Suprapubic skin (tissue), 4 donors: ENCODE results near the gene LPAR1. TPM values are rescaled to one million over a fixed set of nuclear protein-coding genes. Genes with fewer than 3 reads are reported as not detected.

Source experiments
- DNase-seq, 2 donors: peaks; one replicate each; pipeline ENCODE4 v3.0.0-alpha.2; 2019; ENCODE audit warnings: low spot score in 2 of 2
- H3K27ac ChIP-seq: fragments of 200-600 bp; sonication (generic); one replicate; pipeline ENCODE4 v1.5.1; 2019
- H3K27me3 ChIP-seq: fragments of 200-600 bp; sonication (generic); one replicate; pipeline ENCODE4 v1.5.1; 2019
- H3K36me3 ChIP-seq: fragments of 200-600 bp; sonication (generic); one replicate; pipeline ENCODE4 v1.5.1; 2019
- H3K4me1 ChIP-seq: fragments of 200-600 bp; sonication (generic); one replicate; pipeline ENCODE4 v1.5.1; 2019
- H3K4me3 ChIP-seq: fragments of 200-600 bp; sonication (generic); one replicate; pipeline ENCODE4 v1.5.1; 2019; ENCODE audit warnings: mild to moderate bottlenecking
- H3K9me3 ChIP-seq: fragments of 200-600 bp; sonication (generic); one replicate; pipeline ENCODE4 v1.5.1; 2019
- CTCF ChIP-seq, 2 donors: fragments of 200-600 bp in 1 of 2; fragments of 450-650 bp in 1 of 2; sonication (generic) in 1 of 2; IDR thresholded peaks; one replicate each; pipeline ENCODE4 v1.5.1; 2016 to 2019; ENCODE audit warnings: antibody characterized with exemption in 2 of 2, mild to moderate bottlenecking in 1 of 2, moderate library complexity in 1 of 2
- EP300 ChIP-seq: sonication (generic); formaldehyde crosslinking; IDR thresholded peaks from one replicate; pipeline ENCODE4 v1.6.1; 2017; ENCODE audit warnings: antibody characterized with exemption
- POLR2A ChIP-seq, 2 donors: fragments of 450-650 bp; IDR thresholded peaks; one replicate each; pipeline ENCODE4 v1.6.1; 2017; ENCODE audit warnings: antibody characterized with exemption in 2 of 2, mild to moderate bottlenecking in 2 of 2, moderate library complexity in 2 of 2
- POLR2AphosphoS5 ChIP-seq, 3 donors: sonication (generic); formaldehyde crosslinking; IDR thresholded peaks; one replicate each; pipeline ENCODE4 v1.6.1; 2017; ENCODE audit warnings: antibody characterized with exemption in 3 of 3
- WGBS: methylation state at CpG from one replicate; pipeline ENCODE4 v1.1.5; 2018; 5-methylcytosine and 5-hydroxymethylcytosine counted together
- total RNA-seq, 4 donors: library from RNA; depleted of rRNA; stranded (reverse); fragments of >200 nt; gene quantifications; one replicate each; pipeline ENCODE4 v1.1.0, GENCODE V29; 2016

LPAR1 gene
- total RNA-seq, 4 donors from 2014 or later: 16.2 to 65.8 (median 23.5) TPM

DNA sequence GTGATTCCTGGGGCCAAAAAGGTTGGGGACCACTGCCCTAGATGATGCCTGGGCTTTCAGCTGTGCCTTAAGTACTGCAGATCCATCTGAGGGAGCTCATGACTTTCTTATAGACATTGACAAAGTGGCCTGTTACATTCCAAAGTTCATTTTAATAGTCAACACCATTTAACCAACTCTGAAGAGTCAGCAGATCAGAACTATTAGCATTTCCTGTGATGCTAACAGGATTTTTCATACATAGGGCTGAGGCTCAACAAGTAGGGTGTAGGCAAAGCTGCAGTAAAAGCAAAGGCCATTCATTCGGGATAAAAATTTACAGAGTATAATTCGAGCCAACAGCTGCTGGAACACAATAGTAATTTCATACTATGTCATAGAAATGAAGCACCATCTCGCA lies 105.4 kb downstream of the LPAR1 start:
- Histone ChIP-seq H3K36me3 (no peaks in the 10 kb centered on the region), H3K27ac (no peak overlapping the region), H3K4me1 (peaks cover 11% of the 10 kb centered on the region), H3K4me3 (no peak overlapping the region), H3K27me3 (no peaks in the 10 kb centered on the region), H3K9me3 (no peaks in the 10 kb centered on the region)
- no peak for DNase-seq
- WGBS: 76% methylated on average over 3 of the region's 3 CpGs
- TF ChIP-seq EP300 (no peak), POLR2AphosphoS5 (IDR thresholded peaks at IDR 0.05) (no peak), POLR2A (IDR thresholded peaks at IDR 0.05) (no peak), CTCF (IDR thresholded peaks at IDR 0.05) (no peak)

DNA sequence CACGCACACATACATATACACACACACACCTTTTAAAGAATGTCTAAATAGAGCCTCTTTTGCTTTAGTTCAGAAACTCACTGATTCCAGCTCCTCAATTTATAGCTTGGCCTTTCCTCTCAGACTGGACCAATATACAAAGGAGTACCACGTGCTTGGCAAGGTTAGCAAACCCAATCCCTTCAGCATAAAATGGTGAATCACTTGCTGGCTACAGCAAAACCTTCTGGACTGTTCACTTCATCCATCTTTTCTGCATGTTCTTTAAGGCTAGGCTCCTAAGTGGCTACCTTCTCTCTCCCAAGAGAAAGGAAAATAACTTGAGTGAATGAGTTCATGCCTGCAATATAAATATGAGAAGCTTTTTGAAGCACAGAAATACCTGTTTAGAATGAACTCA lies 109.7 kb downstream of the LPAR1 start:
- H3K27ac ChIP-seq: no peak overlapping the region
- TF ChIP-seq CTCF (IDR thresholded peaks at IDR 0.05): no peak
- TF ChIP-seq POLR2AphosphoS5 (IDR thresholded peaks at IDR 0.05): no peak
- no peak for TF ChIP-seq EP300
- no peak for TF ChIP-seq POLR2A (IDR thresholded peaks at IDR 0.05)
- WGBS: 63% methylated on average over 2 of the region's 2 CpGs

GRCh38 chr9:110926828-110927487 lies 111.3 kb downstream of the LPAR1 start:
- Histone ChIP-seq H3K27ac (no peak overlapping the region), H3K9me3 (no peaks in the 10 kb centered on the region), H3K36me3 (no peaks in the 10 kb centered on the region), H3K27me3 (no peaks in the 10 kb centered on the region), H3K4me3 (no peak overlapping the region), H3K4me1 (no peaks in the 10 kb centered on the region)
- TF ChIP-seq POLR2AphosphoS5 (IDR thresholded peaks at IDR 0.05) (no peak), CTCF (IDR thresholded peaks at IDR 0.05) (no peak), EP300 (no peak), POLR2A (IDR thresholded peaks at IDR 0.05) (no peak)
- no peak for DNase-seq
- 87% methylated on average over 10 of the region's 10 CpGs for WGBS

More for the DNA sequence above, 109.7 kb downstream of the LPAR1 start:
- no peaks in the 10 kb centered on the region for H3K9me3 ChIP-seq
- no peaks in the 10 kb centered on the region for H3K36me3 ChIP-seq
- no peaks in the 10 kb centered on the region for H3K4me1 ChIP-seq
- no peaks in the 10 kb centered on the region for H3K27me3 ChIP-seq
- no peak for DNase-seq
- no peak overlapping the region for H3K4me3 ChIP-seq

- H3K36me3 ChIP-seq: no peaks in the 10 kb centered on the region
- H3K4me3 ChIP-seq: no peak overlapping the region
- H3K4me1 ChIP-seq: peaks cover 10% of the 10 kb centered on the region
- no peak for DNase-seq
- H3K27me3 ChIP-seq: no peaks in the 10 kb centered on the region
- TF ChIP-seq CTCF (IDR thresholded peaks at IDR 0.05): no peak
- TF ChIP-seq POLR2A (IDR thresholded peaks at IDR 0.05): no peak
- WGBS: 91% methylated on average over 5 of the region's 5 CpGs
- no peak overlapping the region for H3K27ac ChIP-seq
- H3K9me3 ChIP-seq: no peaks in the 10 kb centered on the region
These were observed 114.7 kb downstream of the LPAR1 start for GRCh38 chr9:110923601-110924000.

- WGBS: 77% methylated on average over 3 of the region's 3 CpGs
- Histone ChIP-seq H3K27ac (no peak overlapping the region), H3K4me3 (no peak overlapping the region), H3K27me3 (no peaks in the 10 kb centered on the region), H3K36me3 (no peaks in the 10 kb centered on the region), H3K4me1 (peaks cover 14% of the 10 kb centered on the region), H3K9me3 (no peaks in the 10 kb centered on the region)
- TF ChIP-seq POLR2A (IDR thresholded peaks at IDR 0.05): no peak
- no peak for TF ChIP-seq EP300
- no peak for TF ChIP-seq CTCF (IDR thresholded peaks at IDR 0.05)
- no peak for TF ChIP-seq POLR2AphosphoS5 (IDR thresholded peaks at IDR 0.05)
- no peak for DNase-seq
These were observed 116.1 kb downstream of the LPAR1 start for GRCh38 chr9:110922145-110922544.
